HepG2 (cell line): ENCODE measurements around the gene ZP2. TPM values are rescaled to one million over a fixed set of nuclear protein-coding genes. Genes with fewer than 3 reads are reported as not detected.

ENCODE experiments used
- CBX5 ChIP-seq: sonication (generic); formaldehyde crosslinking; IDR thresholded peaks from 2 replicates; pipeline ENCODE4 v1.4.0; 2020; ENCODE audit warnings: missing genetic modification reagents, borderline replicate concordance
- EP300 ChIP-seq, 3 experiments: sonication (generic) in 1 of 3; formaldehyde crosslinking in 1 of 3; IDR thresholded peaks; 2 replicates each; pipeline versions ENCODE4 v1.5.1 to v1.6.1; 2011 to 2020; ENCODE audit warnings: low read depth in 2 of 3, low read length in 2 of 3, borderline replicate concordance in 1 of 3, improper control_type of control experiment in 1 of 3, mild to moderate bottlenecking in 1 of 3, missing genetic modification reagents in 1 of 3, moderate library complexity in 1 of 3
- NR2F6 ChIP-seq, 2 experiments: IDR thresholded peaks; 2 replicates each; pipeline ENCODE4 v1.6.1; 2016; ENCODE audit warnings: antibody characterized with exemption in 1 of 2, mild to moderate bottlenecking in 1 of 2
- RFXAP ChIP-seq: sonication (generic); formaldehyde crosslinking; IDR thresholded peaks from 2 replicates; pipeline ENCODE4 v1.4.0; 2020; ENCODE audit warnings: missing genetic modification reagents, borderline replicate concordance
- RXRA ChIP-seq: sonication (generic); formaldehyde crosslinking; IDR thresholded peaks from 2 replicates; pipeline ENCODE4 v1.5.1; 2020; ENCODE audit warnings: missing genetic modification reagents
- SAP130 ChIP-seq: IDR thresholded peaks from 2 replicates; pipeline ENCODE4 v1.6.1; 2016; ENCODE audit warnings: low read depth
- SP1 ChIP-seq, 2 experiments: fragments of 450-650 bp in 1 of 2; sonication (generic) in 1 of 2; formaldehyde crosslinking in 1 of 2; IDR thresholded peaks; 2 replicates each; pipeline versions ENCODE4 v1.4.0 to v1.6.1; 2016 to 2020; ENCODE audit warnings: missing genetic modification reagents in 1 of 2
- STAT6 ChIP-seq: sonication (generic); formaldehyde crosslinking; IDR thresholded peaks from 2 replicates; pipeline ENCODE4 v1.4.0; 2020; ENCODE audit warnings: missing genetic modification reagents, mild to moderate bottlenecking, borderline replicate concordance
- WIZ ChIP-seq: sonication (generic); formaldehyde crosslinking; IDR thresholded peaks from 2 replicates; pipeline ENCODE4 v1.5.1; 2020; ENCODE audit warnings: mild to moderate bottlenecking, missing genetic modification reagents
- ZNF124 ChIP-seq: sonication (generic); formaldehyde crosslinking; IDR thresholded peaks from 2 replicates; pipeline ENCODE4 v1.4.0; 2020; ENCODE audit warnings: missing genetic modification reagents
- ZNF251 ChIP-seq: sonication (generic); formaldehyde crosslinking; IDR thresholded peaks from 2 replicates; pipeline ENCODE4 v1.9.0; 2021; ENCODE audit warnings: mild to moderate bottlenecking, missing genetic modification reagents
- ZNF441 ChIP-seq: sonication (generic); formaldehyde crosslinking; IDR thresholded peaks from 2 replicates; pipeline ENCODE4 v1.7.0; 2021; ENCODE audit warnings: missing genetic modification reagents, borderline replicate concordance
- ZNF597 ChIP-seq: sonication (generic); formaldehyde crosslinking; IDR thresholded peaks from 2 replicates; pipeline ENCODE4 v1.5.0; 2020; ENCODE audit warnings: missing genetic modification reagents
- ZNF644 ChIP-seq: IDR thresholded peaks from 2 replicates; pipeline ENCODE4 v1.6.1; 2016; ENCODE audit warnings: low read depth
- ZNF761 ChIP-seq: sonication (generic); formaldehyde crosslinking; conservative IDR thresholded peaks from 2 replicates; pipeline ENCODE4 v1.4.0; 2020; ENCODE audit warnings: mild to moderate bottlenecking, missing genetic modification reagents
- polyA plus RNA-seq, 8 experiments: library from polyadenylated mRNA; depleted of rRNA in 3 of 8; stranded (reverse) in 7 of 8; unstranded in 1 of 8; fragments of >200 nt; fragmentation: Illumina TruSeq in 4 of 8; extraction: Trizol in 4 of 8; gene quantifications; 2 replicates each; pipeline versions ENCODE4 v1.2.1 to v1.2.3, GENCODE V29; 2011 to 2016; ENCODE audit warnings: low read depth in 4 of 8, missing spikeins in 1 of 8, mixed read lengths in 1 of 8; ENCODE audit not compliant: insufficient read depth in 1 of 8
- total RNA-seq, 5 experiments: library from RNA; depleted of rRNA; stranded (reverse); fragments of >200 nt; fragmentation: Illumina TruSeq; extraction: Trizol; gene quantifications; 2 replicates each; pipeline ENCODE4 v1.2.3, GENCODE V29; 2016; ENCODE audit warnings: low read depth in 1 of 5
- TF ChIP-seq, protein P1 (sequence below): sonication (generic); formaldehyde crosslinking; IDR thresholded peaks from 2 replicates; pipeline ENCODE4 v1.4.0; 2020; ENCODE audit warnings: missing genetic modification reagents
- TF ChIP-seq, protein P2 (sequence below): IDR thresholded peaks from 2 replicates; pipeline ENCODE4 v1.6.1; 2016; ENCODE audit warnings: missing compliant biosample characterization, missing genetic modification reagents, borderline replicate concordance

The ZP2 gene
- total and polyA plus RNA-seq, 2 of the 13 experiments (the other 11 are each of a cell fraction or from before 2014, with no cell fraction given): not detected

- TF ChIP-seq, protein P1, sequence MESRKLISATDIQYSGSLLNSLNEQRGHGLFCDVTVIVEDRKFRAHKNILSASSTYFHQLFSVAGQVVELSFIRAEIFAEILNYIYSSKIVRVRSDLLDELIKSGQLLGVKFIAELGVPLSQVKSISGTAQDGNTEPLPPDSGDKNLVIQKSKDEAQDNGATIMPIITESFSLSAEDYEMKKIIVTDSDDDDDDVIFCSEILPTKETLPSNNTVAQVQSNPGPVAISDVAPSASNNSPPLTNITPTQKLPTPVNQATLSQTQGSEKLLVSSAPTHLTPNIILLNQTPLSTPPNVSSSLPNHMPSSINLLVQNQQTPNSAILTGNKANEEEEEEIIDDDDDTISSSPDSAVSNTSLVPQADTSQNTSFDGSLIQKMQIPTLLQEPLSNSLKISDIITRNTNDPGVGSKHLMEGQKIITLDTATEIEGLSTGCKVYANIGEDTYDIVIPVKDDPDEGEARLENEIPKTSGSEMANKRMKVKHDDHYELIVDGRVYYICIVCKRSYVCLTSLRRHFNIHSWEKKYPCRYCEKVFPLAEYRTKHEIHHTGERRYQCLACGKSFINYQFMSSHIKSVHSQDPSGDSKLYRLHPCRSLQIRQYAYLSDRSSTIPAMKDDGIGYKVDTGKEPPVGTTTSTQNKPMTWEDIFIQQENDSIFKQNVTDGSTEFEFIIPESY (CRISPR knock-in tag): no peak
- TF ChIP-seq ZNF124 (CRISPR knock-in tag) (0 out of 2 replicates have a peak, but pooled peaks have one; percentile 59), ZNF441 (CRISPR knock-in tag) (no peak), RFXAP (CRISPR knock-in tag) (no peak), CBX5 (CRISPR knock-in tag) (no peak), WIZ (CRISPR knock-in tag) (no peak), ZNF251 (no peak), NR2F6 (IDR thresholded peaks at IDR 0.05) (no peak), NR2F6 (CRISPR knock-in tag; IDR thresholded peaks at IDR 0.05) (no peak), SP1 (IDR thresholded peaks at IDR 0.05) (no peak), SP1 (CRISPR knock-in tag; IDR thresholded peaks at IDR 0.05) (no peak), SAP130 (CRISPR knock-in tag) (peak; percentile 62), EP300 (IDR thresholded peaks at IDR 0.05; ENCODE audit: low read depth in 2 of 2, low read length in 2 of 2) (peak in 1 of 2 experiments; percentile 29; a peak in 1 of 4 replicates), EP300 (CRISPR knock-in tag; IDR thresholded peaks at IDR 0.05; ENCODE audit: borderline replicate concordance) (no peak), ZNF644 (CRISPR knock-in tag) (no peak), RXRA (CRISPR knock-in tag) (no peak), ZNF761 (CRISPR knock-in tag) (no peak), ZNF597 (CRISPR knock-in tag) (no peak), STAT6 (CRISPR knock-in tag) (no peak)
- TF ChIP-seq, protein P2, sequence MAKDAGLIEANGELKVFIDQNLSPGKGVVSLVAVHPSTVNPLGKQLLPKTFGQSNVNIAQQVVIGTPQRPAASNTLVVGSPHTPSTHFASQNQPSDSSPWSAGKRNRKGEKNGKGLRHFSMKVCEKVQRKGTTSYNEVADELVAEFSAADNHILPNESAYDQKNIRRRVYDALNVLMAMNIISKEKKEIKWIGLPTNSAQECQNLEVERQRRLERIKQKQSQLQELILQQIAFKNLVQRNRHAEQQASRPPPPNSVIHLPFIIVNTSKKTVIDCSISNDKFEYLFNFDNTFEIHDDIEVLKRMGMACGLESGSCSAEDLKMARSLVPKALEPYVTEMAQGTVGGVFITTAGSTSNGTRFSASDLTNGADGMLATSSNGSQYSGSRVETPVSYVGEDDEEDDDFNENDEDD (CRISPR knock-in tag): no peak
Measured at GRCh38 chr16:21156767-21157467, 54.5 kb downstream of the ZP2 start (continued).
